Measurements from ENCODE around the gene ZNF639. TPM values are rescaled to one million over a fixed set of nuclear protein-coding genes. Genes with fewer than 3 reads are reported as not detected.
"Not testable (repeated sequence)": the region's sequence is repeated elsewhere in the genome, so short reads cannot be mapped to it uniquely, and the experiment has no call there.

ZNF639 gene
- total and polyA plus RNA-seq, 2 of the 13 experiments (the other 11 are each of a cell fraction or from before 2014, with no cell fraction given) = 11.6 to 42.4 TPM

GRCh38 chr3:179322286-179323196 is at the start of gene ZNF639 (continued):
- peak; percentile 96 for TF ChIP-seq MAZ (IDR thresholded peaks at IDR 0.05; ENCODE audit: borderline replicate concordance, low read depth, low read length)
- TF ChIP-seq MAZ (CRISPR knock-in tag; IDR thresholded peaks at IDR 0.05; ENCODE audit: low read depth) = peak; percentile 98
- peak; percentile 92 for TF ChIP-seq ZNF18 (CRISPR knock-in tag; IDR thresholded peaks at IDR 0.05; ENCODE audit: insufficient replicate concordance)
- TF ChIP-seq ZC3H4 (CRISPR knock-in tag; IDR thresholded peaks at IDR 0.05; ENCODE audit: borderline replicate concordance) = no peak

GRCh38 chr3:179274434-179274833 is 48.4 kb upstream of the ZNF639 start:
- 36% methylated on average over 2 of the region's 2 CpGs for WGBS (ENCODE audit: low lambda C conversion rate)
- H3K27ac ChIP-seq (ENCODE audit: extremely low read length, insufficient read depth, low read length); BruUV-seq (replicated peaks); H2AFZ ChIP-seq (ENCODE audit: low read length); H3K79me2 ChIP-seq (ENCODE audit: insufficient read depth, low read length); H3K27me3 ChIP-seq (ENCODE audit: control insufficient read depth in 1 of 2, insufficient read depth in 2 of 2, low read length in 2 of 2); H3K9ac ChIP-seq (ENCODE audit: insufficient read depth, low read depth, low read length); ATAC-seq; H4K20me1 ChIP-seq (ENCODE audit: insufficient read depth, low read length); H3K4me3 ChIP-seq (replicated peaks in 1 of 3; ENCODE audit: insufficient read depth in 1 of 3, low read depth in 2 of 3, low read length in 3 of 3); H3K4me1 ChIP-seq (ENCODE audit: insufficient read depth, low read length); DNase-seq (ENCODE audit: low spot score); FAIRE-seq; intact Hi-C loops (cut with micrococcal nuclease; ENCODE audit: unreplicated experiment); CTCF ChIA-PET (ENCODE audit: low intra/inter-chr PET ratio, low total read pairs); H3K9me3 ChIP-seq (ENCODE audit: low read length); H3K36me3 ChIP-seq (replicated peaks in 1 of 2; ENCODE audit: control insufficient read depth in 1 of 2, insufficient read depth in 2 of 2, low read length in 2 of 2); POLR2A ChIA-PET; in situ Hi-C loops (cut with HindIII; ENCODE audit: extremely low pct_ligation_motif_present, low pct_unique_long_range_greater_than_20kb); H3K4me2 ChIP-seq (ENCODE audit: low read depth, low read length): not testable (repeated sequence)
